Cerebellar nuclear complex (tissue), 1 donor: ENCODE results near the gene ERAL1.
"Not testable (repeated sequence)": the region's sequence is repeated elsewhere in the genome, so short reads cannot be mapped to it uniquely, and the experiment has no call there.

Experiments used
- DNase-seq, 2 experiments: peaks; one replicate each; lab custom pipeline; 2025; lab: John Stamatoyannopoulos, UW

The ERAL1 gene

DNA sequence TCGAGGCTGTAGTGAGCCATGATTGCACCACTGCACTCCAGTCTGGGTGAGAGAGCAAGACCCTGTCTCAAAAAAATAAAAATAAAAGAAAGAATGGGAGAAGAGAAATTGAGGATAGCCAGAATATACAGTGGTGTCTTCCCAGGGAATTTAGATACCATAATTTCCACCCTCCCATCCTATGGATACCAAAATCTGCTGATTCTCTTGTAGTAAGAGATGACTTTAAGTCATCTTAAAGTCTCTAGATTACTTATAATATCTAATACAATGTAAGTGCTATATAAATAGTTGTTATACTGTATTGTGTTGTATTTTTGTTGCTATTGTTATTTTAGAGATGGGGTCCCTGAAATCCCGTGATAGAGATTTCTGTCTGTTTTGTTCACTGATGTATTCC is 1.5 kb upstream of the ERAL1 start:
- DNase-seq, result no peak

DNA sequence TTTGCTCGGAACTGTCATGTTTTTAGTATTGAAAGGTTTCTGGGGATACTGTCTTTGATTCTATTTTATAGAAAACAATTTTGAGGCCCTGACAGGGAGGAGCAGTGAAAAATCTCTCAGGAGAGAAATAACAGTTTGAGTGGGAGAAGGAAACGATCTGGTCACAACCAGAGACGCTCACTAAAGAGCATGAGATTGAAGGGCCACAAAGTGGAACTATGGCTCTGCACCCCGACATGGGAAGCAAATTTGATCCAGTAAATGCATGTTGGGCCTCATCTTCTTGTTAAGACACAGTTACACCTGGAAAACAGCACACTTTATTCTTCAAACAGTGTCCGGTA is 492 bp downstream of the ERAL1 start:
- DNase-seq, result no peak

DNA sequence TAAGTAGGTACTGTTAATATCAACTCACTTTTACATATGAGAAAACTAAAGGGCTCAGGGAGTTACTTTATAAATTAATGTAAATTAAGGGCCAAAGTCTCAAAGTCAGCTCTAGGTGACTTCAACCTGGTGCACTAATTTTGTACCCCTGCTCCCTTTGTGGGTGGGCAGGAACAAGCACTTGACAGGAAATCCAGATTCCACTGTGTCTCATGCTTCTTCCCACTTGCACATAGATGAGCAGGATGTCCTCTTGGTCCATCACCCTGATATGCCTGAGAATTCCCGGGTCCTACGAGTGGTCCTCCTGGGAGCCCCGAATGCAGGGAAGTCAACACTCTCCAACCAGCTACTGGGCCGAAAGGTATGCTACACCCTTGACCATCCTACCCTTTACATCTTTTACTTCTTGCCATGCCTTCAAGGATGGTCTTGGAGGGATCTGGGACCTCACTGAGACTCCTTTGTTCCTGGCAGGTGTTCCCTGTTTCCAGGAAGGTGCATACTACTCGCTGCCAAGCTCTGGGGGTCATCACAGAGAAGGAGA is 1.3 kb downstream of the ERAL1 start:
- DNase-seq, result no peak

DNA sequence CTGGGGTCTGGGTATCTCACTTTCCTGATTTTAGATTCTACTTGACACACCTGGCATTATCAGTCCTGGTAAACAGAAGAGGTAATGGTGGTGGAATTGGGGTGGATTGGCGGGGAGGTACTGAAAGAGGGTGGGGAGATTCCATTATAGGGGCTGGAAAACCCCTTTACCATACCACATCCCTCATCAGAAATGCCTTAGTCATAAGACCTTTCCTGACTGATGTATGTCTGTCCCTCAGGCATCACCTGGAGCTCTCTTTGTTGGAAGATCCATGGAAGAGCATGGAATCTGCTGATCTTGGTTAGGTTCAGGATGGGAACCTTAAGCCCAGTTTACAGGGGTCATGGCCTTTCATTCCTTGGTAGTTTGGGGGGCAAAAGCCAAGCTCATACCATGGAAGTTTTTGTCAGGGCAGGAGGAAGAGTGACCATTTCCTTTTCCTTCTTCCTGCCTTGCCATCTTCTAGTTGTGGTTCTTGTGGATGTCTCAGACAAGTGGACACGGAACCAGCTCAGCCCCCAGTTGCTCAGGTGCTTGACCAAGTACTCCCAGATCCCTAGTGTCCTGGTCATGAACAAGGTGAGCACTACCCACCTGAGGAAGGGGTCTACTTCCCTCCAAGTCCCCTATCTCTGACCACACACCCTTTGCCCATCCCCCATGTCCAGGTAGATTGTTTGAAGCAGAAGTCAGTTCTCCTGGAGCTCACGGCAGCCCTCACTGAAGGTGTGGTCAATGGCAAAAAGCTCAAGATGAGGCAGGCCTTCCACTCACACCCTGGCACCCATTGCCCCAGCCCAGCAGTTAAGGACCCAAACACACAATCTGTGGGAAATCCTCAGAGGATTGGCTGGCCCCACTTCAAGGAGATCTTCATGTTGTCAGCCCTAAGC is 3.3 kb downstream of the ERAL1 start:
- no peak for DNase-seq

DNA sequence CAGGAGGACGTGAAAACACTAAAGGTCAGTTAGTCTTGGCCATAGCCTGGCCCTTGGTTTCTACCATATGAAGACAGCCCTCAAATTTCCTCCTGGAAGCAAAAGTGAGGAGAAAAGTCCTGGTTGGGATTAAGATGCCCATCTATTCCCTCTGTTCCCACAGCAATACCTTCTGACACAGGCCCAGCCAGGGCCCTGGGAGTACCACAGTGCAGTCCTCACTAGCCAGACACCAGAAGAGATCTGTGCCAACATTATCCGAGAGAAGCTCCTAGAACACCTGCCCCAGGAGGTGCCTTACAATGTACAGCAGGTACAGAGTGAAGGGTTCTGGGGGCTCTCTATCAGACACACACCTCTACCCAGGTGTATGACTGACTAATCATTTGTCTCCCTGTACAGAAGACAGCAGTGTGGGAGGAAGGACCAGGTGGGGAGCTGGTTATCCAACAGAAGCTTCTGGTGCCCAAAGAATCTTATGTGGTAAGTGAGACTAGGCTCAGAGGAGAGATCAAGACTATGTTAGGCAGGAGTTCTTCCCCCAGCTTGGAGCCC is 4.1 kb downstream of the ERAL1 start:
- no peak for DNase-seq

DNA sequence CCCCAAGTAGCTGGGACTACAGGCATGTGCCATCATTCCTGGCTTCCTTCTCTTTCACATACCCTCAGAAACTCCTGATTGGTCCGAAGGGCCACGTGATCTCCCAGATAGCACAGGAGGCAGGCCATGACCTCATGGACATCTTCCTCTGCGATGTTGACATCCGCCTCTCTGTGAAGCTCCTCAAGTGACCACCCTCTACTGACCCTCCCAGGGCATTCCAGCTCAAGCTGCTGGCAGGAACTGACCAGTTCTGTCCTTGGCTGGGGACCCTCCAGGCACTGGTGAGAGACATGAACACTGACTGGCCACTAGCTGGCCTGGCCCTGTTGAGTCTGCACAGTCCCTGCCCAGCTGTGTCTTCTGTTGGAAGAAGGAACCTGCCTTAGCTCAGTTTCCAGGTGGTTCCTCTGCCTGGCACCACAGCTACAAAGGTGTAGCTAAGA is 5.6 kb downstream of the ERAL1 start:
- no peak for DNase-seq

DNA sequence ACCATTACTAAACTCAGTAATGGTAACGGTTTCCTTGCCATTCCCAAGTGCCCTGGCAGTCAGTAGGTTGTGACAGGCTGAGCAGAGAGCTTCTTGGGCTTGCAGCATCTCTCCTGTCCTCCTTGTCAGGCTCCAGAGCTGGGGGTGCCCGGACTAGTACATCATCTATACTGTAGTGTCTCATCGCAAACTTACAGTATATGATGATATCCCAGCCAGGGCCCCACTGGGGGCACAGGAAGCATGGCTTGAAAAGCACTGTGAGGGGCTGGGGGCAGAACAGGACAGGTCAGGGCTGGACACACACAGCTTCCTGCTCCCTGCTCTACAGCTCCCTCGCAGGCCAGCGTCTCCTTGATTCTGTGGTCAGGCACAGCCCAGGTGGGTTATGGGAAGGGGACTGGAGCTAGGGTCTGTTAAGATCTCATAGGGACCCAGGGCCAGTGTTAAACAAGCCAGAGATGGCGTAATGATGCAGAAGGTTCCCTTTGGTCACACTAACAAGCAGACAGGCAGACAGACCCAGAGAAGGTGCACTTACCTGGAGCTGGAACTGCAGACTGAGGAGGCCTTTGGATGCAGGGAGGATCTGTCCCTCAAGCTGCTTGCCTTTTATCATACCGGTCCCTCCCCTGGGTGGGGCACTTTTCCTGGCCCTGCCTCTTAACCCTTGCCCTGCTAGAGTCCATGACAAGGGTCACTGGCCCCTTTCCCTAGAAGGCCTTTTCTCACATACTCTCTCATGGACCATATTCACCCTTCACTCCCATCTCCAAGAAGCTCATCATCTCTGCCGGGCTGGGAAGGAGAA is 6.8 kb downstream of the ERAL1 start:
- no peak for DNase-seq

DNA sequence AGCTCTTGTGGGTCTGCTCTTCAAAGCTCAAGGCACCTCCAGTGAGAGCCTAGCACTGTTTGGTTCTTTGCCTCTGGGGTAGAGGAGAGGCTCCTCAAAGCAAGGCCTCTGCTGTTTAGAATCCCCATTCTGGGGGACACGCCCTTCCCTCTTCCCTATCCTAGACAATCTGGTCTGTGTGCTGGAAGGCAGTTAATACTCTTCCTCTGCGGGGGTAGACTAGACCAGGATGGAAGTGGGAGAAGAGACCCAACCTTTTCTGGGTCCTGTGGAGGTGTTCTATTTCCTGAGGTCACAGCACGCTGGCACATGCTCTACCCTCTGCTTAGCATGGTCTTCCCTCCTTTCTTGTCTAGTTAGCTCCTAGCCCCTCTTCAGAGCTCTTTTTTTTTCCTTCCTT is 7.7 kb downstream of the ERAL1 start:
- no peak for DNase-seq

DNA sequence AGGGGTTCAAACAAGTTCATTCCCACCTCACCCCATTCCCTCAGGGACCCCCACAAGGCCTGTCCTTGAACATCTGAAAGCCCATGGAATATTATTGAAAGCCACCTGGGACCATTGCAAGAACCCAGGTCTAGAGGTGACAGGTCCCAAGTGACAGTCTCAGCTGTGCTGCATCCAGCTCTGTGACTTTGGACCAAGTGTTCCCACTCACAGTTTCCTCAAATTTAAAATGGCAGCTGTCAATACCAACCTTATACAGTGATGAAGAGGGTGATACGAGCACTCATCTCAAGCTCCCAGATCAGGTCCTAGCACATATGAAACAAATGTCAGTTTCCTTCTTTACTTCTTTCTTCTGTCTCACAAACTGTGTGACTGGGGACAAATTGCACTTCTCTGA is 9.1 kb downstream of the ERAL1 start:
- no peak for DNase-seq

DNA sequence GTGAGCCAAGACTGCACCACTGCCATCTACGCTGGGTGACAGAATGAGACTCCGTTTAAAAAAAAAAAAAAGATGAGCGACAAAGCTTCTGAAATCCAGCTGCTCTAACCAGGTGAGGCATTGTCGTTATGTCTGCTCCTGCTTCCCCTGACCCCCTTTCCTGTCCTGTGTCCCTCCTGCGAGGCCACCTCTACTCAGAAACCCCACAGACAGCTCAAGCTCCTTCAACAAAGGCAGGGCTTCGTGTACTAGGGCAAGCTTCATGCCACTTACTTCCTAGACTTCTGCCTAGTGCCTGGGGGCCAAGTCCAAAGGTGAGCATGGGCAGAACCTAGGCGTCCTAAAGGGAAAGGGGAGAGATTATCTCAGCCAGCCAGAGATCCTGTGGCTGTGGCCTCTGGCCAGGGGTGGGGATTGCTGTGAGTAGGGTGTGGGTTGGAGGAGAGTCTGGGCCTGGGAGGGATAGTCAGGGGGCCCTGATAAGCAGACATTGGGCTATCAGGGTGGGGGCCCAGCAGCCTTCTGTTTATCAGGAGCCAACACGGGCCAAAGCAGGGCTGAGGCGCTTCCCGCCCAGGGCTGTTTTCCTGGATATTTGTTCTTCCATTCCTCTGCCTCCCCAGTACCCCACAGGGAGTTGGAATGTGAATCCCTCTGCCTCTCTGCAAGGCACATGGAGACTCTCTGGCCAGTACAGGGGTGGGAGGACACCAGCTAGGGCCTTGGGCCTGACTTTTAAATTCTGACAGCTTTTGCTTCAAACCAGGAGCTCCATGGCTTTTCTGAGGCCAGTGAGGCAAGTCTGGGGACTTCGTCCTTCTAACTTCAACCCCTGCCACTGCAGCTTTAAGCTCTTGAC is 10.4 kb downstream of the ERAL1 start:
- no peak for DNase-seq

DNA sequence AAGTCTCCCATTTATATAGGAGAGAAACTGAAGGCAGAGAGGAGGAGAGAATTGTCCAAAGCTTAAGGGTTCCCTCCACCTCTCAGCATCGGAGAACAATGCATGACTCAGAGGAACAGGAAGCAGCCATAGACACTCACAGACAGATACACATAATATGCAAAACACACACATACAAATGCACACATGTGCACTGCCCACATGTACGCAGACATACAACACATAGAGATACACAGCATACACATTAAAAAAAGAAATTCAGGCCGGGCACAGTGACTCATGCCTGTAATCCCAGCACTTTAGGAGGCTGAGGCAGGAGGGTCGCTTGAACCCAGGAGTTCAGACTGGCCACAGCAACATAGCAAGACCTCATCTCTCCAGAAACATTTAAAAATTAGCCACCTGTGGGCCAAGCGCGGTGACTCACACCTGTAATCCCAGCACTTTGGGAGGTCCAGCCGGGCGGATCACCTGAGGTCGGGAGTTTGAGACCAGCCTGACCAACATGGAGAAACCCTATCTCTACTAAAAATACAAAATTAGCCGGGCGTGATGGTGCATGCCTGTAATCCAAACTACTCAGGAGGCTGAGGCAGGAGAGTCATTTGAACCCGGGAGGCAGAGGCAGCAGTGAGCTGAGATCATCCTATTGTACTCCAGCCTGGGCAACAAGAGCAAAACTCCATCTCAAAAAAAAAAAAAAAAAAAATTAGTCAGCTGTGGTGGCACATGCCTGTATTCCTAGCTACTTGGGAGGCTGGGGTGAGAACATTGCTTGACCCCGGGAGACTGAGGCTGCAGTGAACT is 11.3 kb downstream of the ERAL1 start:
- DNase-seq, result no peak

DNA sequence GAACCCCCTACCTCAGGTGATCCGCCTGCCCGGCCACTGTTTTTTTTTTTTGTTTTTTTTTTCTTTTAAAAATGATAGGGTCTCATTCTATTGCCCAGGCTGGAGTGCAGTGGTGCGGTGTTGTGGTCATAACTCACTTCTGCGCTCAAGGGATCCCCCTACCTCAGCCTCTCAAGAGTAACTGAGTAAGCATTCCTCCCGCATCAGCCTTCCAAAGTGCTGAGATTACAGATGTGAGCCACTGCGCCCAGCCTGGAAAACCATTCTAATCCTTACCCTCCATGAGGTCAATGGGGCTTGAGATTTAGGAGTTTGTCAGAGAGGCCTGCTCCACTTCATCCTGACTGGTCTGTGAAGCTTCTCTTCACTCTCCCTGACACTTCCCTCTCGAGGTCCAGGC is 12.5 kb downstream of the ERAL1 start:
- no peak for DNase-seq

DNA sequence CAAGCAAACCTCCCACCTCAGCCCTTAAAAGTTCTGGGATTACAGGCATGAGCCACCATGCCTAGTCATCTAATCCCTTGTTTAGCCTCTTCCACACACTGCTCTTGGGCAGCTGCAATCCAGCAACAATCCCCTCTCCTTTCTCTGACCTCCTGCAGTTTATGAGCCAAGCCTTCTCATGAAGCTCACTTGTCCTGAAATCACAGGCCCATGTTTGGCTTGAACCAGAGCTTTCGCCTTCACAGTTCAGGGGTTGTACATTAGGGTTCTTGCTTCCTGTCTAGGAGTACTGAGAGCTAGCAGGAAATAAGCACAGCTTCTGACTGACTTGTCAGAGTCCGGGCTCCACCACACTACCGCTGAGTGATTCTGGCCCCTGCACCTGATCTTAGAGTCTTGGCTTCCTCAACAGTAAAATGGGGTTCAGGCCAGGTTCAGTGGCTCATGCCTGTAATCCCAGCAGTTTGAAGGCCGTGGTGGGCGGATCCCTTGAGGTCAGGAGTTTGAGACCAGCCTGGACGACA is 16.3 kb downstream of the ERAL1 start:
- no peak for DNase-seq

DNA sequence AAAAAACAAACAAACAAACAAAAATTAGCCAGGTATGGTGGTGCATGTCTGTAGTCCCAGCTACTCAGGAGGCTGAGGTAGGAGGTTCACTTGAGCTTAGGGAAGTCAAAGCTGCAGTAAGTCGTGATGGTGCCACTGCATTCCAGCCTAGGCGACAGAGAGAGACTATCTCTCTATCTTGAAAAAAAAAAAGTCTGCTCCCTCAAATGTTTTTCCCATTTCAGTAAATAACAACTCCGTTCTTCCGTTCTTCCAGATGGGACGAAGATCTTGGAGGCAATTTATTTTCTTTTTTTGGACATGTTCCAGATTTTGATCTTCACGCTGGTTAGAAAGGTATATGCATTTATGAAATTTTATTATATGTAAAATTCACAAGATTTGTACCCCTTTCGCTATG is 19.0 kb downstream of the ERAL1 start:
- no peak for DNase-seq

DNA sequence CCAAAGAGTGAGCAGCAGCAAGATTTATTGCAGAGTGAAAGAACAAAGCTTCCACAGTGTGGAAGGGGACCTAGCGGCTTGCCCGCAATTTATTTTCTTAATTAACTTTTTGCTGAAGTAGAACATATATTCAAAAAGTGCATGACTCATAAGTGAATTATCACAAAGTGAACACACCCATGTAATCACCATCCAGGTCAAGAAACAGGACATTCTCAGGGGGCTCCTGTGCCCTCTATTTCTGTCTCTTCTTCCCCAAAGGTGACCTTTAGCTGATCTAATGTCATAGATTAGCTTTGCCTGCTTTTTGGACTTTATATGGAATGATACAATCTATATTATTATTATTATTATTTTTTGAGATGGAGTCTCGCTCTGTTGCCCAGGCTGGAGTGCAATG is 19.9 kb downstream of the ERAL1 start:
- no peak for DNase-seq

DNA sequence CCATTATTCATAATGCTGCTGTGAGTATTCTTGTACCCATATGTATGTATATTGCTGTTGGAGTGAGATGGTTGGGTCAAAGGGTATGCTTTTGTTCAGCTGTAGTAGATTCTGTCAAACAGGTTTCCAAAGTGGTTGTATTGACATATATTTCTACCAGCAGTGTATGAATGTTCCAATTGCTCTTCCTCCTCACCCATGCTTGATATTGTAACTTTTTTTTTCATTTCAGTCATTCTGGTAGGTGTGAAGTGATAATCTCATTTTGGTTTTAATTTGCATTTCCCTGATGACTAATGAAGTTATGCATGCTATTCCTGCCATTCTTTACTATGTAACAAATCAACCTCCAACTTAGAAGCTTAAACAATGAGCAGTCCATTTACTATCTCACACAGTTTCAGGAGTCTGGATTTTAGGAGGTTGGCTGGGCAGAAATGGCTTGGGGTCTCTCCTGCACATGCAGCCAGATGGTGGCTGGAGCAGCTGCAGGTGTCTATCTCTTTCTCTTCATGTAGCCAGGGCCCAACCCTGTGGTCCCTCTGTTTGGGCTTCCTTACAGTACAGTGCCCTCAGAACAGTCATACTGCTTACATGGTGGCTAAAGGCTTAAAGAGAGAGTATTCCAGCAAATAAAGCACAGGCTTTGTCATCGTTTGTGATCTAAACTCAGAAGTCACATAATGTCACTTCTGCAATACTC is 21.2 kb downstream of the ERAL1 start:
- no peak for DNase-seq

DNA sequence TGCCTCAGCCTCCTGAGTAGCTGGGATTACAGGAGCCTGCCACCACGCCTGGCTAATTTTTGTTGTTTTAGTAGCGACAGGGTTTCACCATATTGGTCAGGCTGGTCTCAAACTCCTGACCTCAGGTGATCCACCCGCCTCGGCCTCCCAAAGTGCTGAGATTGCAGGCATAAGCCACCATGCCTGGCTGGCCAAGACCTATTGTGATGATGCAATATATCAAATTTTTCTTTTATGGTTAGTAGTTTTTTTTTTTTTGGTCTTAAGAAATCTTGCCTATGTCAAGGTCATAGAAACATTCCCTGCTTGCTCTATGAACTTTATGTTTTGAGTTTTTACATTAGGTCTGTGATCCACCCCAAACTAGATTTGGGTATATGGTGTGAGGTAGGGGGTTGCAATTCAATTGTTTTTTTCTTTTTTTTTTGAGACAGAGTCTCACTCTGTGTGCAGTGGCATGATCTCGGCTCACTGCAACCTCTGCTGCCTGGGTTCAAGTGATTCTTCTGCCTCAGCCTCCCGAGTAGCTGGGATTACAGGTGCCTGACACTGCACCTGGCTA is 22.4 kb downstream of the ERAL1 start:
- not testable (repeated sequence) for DNase-seq

DNA sequence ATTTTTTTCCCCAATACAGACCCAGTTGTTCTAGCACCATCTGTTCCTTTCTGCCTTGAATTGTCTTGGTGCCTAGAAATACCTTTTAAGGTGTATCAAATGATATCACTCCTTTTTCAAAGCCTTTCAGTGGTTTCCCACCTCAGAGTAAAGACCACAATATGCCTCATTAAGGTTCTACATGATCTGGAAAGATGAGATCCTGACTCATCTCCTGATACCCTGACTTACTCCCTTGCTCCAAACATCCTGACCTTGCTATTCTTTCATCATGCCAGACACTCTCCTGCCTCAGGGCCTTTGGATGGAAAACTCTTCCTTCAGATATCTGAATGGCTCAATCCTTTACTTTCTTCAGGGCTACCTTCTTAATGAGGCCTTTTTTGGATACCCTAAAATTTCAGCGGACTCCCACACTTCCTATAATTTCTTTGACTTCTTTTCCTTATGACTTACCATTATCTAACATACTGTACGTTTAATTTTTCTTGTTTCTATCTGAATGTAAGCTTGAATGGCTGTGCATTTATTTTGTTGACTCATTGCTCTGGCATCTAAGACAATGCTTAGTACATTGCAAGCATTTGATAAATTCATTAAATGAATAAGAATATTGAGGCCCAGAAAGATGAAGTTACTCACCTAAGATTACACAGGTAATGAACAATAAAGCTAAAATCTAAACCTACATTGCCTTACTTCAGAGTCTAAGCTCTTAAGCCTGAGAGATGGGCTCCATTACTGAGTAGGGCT is 23.5 kb downstream of the ERAL1 start:
- no peak for DNase-seq

DNA sequence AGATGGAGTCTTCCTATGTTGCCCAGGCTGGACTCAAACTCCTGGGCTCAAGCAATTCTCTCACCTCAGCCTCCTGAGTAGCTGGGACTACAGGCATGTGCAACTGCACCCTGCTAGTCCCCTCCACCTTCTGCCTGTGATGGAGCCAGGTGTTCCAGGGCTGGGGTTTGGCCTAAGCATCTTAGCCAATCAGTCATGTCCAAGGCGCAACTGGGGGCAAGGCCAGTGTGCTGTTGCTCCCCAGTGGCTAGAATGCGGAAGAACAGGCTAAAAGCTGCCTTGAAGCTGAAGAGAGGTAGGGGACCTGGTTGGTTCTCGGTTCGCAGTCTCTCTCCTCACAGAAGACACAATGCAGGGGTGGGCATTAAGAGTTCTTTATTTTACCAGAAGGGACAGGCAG is 24.2 kb downstream of the ERAL1 start:
- DNase-seq, result no peak
